Measurements from ENCODE around the gene SLC6A3.
"Not testable (repeated sequence)": the region's sequence is repeated elsewhere in the genome, so short reads cannot be mapped to it uniquely, and the experiment has no call there.

SLC6A3 gene

DNA sequence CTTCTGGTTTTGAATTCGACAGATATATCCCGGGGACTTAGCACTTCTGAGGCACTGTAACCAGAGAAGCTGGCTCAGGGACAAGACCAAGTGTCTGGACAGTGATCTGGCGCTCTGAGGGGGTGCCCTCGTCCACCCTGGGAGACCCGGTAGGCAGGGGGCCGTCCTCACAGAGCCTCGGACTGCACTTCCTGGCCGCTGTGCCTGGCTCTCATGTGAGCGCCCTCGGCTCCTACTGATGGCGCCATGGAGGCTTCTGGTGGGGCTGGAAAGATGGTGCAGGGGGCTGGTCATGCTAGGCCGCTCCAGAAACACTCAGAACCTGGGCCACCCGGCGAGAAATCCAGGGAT is 18.8 kb upstream of the SLC6A3 start:
- DNase-seq (ENCODE audit: low read depth), result no peak

DNA sequence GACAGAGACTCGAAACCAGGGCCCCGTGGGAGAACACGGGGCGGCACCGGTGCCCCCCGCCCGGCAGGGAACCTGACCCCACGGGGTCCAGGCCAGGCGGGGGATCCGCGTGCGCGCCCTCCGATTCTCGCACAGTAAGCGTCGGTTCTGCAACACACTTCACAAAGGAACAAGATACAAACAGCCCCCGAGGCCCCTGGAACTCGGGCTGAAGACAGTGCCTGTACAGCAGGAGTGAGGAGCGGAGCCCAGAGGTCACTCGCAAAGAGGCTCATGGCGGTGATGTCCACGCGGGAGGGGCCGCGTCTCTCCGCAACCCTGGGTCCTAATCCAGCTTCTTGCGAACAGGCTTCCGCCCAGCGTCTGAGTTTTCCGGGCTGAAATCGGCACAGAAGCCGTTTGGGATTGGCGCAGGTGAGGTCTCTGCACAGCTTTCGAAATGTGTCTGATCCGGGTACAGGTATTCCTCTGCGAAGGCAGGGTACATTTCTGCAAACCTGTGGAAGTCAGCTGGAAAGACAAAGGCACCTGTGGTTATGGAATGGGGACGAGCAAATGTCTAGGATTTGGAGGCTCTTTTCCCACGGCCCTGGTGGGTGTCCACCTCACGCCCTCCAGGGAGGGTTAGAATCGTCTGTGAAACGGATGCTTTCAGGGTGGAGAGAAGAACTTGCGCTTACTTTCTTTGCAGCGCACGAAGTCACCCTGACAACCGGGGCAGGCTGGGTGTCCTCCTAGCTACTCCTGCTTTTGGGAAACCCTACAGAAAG is 18.3 kb upstream of the SLC6A3 start:
- no peak for DNase-seq (ENCODE audit: low read depth)

DNA sequence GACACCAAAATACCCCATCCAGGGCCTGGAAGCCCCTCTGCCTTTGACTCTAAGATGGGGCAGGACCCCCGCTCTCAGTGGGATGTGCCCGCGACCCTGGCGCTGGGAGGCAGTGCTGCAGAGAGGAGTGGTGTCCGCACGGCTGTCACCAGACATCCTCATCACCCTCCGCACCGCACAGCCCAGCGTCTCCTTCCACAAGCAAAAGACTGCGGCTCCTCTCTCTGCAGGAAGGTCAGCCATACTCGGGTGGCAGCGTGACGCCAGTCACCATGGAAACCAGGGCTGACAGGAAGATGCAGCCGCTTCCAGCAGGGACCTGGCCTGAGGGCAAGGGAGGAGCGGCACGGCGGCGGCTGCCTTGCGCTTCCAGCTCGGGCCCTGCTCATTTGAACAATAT is 17.1 kb upstream of the SLC6A3 start:
- no peak for DNase-seq (ENCODE audit: low read depth)

DNA sequence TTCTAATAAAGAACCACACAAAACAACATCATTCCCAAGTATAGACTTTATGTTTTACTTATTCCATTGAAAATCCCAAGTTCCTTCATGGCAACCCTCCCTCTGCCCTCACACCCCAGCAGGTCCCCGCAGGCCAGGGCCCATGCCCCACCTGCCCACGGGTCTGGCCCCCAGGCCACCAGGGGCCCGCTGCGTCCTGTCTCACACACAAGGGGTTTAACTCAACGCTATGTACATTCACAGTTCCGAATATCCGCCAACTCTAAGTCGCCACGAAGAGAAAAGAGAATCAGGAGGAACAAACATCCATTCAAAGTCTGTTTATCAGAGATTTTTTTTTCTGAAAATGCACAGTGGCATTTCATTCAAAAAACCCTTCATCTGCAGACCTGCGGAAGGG is 16.2 kb upstream of the SLC6A3 start:
- DNase-seq (ENCODE audit: low read depth), result no peak

DNA sequence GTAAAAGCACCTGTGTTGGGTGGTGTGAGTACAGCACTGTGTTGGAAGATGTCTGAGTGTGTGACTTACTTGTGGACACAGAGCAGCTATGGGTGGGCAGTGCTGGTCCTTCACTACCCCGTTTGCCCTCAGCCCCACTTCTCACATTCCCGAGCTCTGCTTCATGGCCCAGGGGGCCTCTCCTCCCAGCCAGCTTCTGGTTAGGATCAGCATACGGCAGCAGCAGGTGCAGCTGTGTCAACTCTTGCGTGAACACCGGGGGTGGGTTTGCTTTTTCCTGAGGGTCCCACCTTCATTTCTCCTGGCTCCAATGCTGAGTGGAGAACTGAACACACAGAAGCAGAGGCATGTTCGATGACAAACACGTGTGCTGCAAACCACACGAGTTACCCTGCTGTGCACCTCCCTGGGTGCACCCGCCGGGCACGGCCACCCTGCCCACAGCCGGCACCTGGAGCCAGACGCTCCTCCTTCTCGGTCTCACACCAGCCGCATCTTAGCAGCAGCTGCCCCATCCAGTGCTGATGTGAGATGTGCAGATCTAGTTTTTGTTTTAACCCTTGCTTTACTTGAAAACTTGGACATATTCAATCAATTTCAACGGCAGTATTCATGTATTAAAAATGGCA is 14.9 kb upstream of the SLC6A3 start:
- DNase-seq (ENCODE audit: low read depth), result no peak

DNA sequence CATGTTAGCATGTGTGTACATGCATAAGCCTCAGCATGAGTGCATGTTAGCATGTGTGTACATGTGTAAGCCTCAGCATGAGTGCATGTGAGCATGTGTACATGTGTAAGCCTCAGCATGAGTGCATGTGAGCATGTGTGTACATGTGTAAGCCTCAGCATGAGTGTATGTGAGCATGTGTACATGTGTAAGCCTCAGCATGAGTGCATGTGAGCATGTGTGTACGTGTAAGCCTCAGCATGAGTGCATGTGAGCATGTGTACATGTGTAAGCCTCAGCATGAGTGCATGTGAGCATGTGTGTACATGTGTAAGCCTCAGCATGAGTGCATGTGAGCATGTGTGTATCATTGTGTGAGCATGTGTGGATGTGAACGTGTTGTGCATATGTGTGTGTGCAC is 14.2 kb upstream of the SLC6A3 start:
- not testable (repeated sequence) for DNase-seq (ENCODE audit: low read depth)

DNA sequence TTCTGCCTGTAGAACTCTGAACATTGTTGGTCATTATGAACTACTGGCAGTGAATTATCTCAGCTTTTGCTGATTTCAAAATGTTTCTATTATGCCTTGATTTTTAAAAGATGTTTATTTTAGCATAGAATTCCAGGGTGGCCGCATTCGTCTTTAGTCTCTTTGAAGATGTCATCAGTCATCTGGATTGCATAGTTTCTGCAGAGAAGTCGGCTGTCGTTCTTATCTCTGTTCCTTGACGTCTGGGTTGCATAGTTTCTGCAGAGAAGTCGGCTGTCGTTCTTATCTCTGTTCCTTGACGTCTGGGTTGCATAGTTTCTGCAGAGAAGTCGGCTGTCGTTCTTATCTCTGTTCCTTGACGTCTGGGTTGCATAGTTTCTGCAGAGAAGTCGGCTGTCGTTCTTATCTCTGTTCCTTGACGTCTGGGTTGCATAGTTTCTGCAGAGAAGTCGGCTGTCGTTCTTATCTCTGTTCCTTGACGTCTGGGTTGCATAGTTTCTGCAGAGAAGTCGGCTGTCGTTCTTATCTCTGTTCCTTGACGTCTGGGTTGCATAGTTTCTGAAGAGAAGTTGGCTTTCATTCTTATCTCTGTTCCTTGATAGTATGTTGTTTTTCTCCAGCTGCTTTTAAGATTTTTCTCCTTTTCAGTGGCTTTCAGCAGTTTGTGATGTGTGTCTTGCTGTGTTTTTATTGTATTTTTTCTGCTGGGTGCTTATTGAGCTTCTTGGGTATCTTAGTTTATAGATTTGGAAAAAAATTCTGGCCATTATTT is 11.1 kb upstream of the SLC6A3 start:
- DNase-seq (ENCODE audit: low read depth), result not testable (repeated sequence)

DNA sequence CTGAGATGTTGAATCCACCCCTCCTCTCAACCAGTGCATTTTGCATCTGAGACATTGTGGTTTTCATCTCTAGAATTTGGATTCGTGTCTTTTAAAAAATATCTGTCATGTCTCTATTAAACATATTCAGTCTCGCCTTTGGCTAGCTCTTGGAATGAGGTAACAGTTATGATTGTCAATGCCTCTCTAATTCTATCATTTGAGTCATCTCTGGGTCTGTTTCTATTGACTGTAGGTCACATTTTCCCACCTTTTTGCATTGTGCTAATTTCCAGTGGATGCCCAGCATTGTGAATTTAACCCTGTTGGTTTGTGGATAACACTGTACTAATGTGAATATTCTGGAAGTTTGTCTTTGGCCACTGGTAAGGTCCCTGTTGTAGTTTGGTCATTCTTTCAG is 8.4 kb upstream of the SLC6A3 start:
- DNase-seq (ENCODE audit: low read depth), result no peak

DNA sequence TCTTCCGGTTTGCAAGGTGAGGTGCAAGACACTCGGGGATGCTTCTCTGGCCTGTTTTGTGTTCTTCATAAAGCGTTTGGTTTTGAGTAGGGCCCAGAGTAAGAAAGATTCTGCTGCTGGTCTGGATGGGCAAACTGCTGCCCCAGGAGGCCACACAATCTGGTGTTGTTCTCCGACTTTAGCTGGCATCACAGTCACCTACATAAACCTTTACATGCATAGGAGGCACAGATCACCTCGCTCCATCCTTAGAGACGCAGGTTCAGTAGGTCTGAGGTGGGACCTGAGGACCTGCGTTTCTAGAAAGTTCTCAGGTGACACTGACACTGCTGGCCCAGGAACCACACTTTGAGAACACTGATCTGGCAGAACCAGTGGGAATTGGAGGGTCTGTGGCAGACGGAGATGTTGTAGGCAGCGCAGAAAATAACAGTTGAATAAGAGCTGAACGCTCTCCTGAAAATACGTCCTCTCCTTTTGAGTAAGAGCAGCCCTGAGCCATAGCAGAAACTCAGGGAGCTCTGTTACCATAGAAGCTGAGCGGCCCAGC is 3.9 kb upstream of the SLC6A3 start:
- no peak for DNase-seq (ENCODE audit: low read depth)

DNA sequence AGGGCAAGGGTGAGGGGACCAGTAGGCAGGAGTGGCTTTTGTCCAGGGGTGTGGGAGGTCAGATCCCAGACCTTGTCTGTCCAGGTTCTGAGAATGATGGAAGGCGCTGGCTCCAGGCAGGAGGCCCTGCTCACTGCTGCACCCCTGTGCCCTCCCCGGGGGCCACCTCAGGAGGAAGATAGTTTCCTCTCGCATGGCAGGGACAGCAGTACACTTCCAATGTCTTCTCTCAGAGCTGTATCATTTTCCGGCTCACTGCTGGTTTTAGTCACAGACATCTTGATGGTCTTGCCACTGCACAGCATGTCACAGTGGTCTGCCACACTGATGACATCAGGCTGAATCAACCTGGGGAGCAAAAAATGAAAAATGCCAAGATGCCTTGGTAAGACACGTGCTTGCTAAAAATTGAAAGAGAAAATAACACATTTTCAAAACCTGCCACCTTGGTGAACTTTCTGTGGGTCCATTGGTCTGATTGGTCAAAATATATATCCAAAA is 3.3 kb upstream of the SLC6A3 start:
- no peak for DNase-seq (ENCODE audit: low read depth)

DNA sequence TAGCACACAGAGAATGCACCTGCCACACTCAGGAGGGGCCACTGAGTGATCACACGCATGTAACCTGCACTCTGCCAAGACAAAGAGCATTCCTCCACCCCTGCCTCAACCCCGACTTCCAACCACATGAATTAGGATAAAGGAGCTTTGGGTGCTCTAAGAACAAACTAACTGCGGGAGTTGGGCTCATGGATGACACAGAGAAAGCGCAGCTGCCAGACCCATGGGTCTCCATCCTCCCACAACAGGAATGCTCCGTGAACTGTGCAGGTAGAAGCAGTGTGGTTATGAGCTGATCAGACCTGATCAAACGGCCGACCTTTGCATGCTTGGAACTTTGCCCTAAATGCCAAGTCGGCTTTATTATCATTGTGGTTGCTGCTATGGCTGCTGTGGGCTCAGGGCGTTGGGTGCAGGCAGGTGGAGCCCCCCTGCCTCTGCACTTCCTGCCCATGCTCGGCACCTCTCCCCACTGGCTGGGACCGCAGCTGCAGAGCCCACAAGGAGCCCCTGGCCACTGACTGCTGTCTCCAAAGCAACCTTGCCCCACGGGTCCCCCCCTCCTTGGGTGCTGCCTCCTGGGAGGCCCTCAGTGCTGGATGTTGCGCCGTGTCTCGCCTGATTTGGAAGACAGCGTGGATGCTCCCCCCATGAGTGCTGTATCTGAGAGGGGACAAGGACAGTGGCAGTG is 2.6 kb upstream of the SLC6A3 start:
- DNase-seq (ENCODE audit: low read depth), result no peak

DNA sequence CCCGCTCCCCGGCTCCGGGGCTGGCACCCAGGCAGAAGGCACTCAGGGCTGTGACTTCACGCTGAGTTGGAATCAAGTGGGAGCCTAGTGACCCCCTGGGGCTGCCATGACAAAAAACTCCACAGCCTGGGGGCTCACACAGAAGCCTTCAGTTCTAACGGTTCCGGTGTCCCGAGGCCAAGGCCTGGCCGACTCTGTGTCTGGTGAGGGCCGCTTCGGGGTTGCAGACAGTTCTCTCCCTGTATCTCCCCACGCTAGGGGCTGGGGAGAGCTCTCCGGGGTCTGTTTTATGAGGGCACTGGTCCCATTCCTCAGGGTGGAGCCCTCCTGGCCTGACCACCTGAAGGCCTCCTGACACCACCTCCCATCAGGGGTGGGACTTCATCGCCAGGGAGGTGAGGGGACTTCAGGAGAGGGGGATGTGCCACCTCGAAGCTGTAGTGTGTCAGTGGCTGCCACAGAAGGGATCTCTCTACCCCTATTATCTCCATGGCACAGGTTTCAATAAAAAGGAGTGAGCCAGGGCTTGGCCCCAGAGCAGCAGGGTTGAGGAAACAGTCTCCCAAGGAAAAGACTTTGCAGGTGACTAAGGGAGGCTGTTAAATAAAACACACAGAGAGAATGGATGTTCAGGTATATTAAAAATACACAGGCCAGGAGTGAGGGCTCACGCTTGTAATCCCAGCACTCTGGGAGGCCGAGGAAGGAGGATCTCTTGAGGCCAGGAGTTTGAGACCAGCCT is 1.5 kb upstream of the SLC6A3 start:
- DNase-seq (ENCODE audit: low read depth), result no peak

DNA sequence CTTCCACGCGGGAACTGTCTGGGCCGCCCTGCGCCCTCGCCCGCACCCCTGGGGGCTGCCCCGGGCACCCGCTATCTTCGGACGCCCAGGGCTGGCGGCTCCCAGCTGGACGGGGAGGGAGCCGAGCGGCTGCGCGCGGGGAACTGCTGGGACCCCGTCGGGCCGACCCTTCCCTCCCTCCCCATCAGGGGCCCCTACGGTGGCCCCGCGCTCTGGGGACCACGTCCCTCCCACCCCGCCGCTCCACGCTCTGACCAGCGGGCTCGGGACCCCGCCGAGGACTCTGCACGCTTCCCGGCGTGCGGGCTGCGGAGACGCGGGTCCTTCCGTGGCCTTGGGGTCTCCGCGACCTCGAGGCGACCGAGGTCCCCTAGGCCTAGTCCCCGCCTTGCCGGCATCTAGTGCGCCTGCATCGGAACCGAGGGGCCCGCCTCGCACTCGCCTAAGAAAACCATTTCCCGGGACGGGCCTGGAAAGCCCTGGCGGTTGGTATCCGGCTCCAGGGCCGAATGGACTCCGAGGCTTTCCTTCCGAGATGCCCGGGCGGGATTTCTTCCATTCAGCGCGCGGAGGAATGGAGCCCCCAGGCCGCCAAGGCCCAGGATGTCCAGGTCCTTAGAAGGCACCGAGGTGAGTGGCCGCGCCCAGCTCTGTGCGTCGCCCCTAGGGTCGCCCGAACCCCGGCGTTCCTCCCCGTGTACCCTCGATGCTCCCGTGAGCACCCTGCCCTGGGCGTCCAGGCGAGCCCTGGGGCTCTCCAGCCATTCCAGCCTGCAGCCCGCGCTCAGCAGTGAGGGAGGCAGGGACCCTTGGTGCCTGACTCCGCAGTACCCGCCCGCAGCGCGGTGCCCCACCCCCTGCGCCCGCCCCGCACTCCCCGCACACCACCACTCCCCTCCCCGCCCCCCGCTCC is 705 bp upstream of the SLC6A3 start:
- no peak for DNase-seq (ENCODE audit: low read depth)

DNA sequence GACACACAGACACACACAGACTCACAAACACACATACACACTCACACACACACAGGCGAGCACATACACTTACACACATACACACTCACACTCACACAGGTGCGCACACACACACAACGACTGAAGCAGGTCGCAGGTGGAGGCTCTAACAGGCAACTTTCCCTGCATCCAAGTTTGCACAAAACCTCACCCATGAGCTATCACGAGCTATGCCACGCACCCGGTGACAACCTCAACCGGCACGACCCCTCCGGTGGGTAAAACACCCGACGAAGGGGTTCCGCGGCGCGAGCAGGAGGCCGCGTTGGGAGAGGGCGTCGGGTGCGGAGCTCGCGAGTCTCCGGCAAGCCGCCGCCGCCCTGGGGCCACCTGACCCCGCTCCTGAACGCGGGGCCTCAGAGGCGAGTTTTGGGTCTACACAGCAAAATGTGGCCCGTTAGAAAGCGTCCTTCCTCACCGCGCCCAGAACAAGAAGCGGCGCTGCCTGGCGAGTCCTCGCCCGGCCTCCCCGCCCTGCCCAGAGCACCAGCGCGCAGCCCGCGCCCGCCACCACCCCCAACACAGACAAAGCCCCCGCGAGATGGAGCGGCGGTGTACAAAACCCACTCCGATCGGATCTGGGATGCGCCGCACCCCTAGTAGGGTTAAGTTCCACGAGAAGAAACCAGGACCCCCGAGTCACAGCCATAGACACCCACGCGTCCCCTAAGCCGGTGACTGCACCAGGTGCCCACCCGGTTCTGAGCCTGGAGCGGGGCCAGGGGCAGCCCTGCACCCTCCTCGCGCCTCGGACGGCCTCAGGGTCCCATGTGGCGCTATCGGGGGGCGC is 665 bp downstream of the SLC6A3 start:
- DNase-seq (ENCODE audit: low read depth), result no peak

DNA sequence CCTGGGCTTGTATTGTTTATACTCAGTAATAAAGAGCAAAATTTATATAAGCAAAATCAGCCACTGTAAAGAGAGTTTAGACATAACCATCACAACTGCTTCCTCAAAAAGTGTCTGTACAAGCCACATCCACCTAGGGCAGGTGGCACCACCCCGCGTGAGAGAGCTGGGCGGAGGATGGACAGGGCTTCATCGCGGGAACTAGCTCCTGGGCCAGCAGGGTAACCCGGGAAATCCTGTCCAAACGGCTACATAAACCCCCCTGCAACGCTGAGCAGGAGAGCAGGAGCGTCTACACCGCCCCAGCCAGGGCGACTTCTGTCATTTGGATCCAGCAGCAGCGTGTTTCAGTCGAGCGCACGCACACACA is 1.3 kb downstream of the SLC6A3 start:
- no peak for DNase-seq (ENCODE audit: low read depth)

DNA sequence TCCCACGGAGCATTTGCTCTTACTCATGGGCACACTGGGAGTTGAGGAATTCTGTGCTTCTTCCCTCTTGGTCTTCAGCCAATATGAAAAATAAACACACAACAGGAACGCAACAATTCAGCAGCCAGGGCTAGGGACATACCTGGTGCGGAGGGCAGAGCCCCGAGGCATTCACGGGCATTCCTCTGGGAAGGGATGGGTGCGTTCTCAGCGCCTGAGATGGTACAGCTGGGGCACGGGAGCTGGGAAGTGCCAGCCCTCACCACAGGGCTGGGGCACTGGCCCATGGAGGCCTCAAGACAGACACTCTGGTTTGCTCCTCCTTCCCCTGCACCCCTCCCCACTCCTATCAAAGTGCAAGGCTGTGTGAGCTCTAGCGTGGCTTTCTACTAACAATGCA is 2.1 kb downstream of the SLC6A3 start:
- DNase-seq (ENCODE audit: low read depth), result no peak

DNA sequence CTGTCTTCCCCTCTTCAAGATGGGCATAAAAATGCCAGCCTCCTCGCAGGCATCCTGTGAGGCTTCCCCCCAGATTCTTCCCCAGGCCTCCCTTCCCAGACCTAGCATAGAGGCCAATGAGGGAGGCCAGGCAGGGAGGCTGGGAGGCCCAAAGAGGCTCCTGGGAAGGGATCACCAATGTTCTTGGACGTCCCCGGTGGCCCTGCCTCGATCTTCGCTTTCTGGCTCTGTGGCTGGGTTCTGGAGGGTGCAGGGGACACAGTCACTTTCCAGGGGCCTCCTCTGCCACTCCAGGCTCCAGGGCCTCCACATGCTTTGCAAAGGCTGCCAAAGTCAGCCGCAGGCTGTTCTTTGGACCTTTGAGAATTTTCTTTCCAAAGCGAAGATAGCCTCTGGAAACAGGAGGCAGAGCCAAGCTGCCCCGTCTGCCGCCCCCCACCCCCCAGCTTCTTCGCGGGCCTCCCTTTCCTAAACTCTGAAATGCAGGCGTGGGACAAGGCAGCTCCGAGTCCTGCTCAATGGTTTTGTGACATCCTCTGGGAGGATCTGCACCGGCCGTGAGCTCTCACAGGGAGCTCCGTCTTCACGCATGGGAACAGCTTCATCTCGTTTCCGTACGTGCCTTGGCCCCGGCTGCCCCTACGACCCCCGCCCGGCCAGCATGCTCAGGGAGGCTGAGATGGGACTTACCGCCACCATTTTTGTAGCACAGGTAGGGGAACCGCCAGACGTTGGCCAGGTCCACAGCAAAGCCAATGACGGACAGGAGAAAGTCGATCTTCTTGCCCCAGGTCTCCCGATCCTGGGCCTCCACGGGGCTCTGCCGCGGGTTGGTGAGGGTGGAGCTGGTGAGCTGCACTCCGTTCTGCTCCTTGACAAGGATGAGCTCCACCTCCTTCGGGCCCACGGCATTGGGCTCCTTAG is 2.8 kb downstream of the SLC6A3 start:
- DNase-seq (ENCODE audit: low read depth), result no peak

DNA sequence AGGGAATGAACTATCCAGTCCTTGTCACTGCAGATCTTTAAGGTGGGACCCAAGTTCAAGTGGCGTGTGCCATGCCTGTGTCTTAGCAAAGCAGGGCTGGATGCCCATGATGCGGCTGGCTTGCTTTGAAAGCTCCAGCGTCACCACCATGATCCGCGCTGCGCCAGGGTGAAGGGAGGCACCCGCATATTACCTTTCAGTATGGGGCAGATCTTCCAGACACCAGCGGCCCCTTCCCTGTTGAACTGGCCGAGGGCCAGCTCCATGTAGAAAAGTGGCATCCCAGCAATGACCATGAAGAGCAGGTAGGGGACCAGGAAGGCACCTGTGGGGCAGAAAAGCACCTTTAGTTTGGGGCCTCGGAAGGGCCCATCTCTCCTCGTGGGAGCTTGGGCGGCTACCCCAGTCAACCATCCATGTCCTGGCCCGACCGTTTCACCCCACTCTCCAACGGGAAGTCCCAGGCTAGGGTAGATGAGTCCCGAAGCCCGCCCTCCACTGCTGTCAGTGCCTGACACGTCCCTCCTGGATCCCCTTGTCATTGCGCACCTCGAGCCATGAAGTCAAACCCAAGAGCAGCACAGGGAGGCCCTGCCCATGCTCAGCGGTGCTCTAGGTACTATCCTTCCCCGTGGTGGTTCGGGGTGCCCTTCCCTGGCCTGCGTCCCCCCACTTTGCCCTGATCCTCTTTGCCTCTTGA is 3.9 kb downstream of the SLC6A3 start:
- no peak for DNase-seq (ENCODE audit: low read depth)
